Calu3 (cell line): ENCODE measurements around the gene IQCK. TPM values are rescaled to one million over a fixed set of nuclear protein-coding genes. Genes with fewer than 3 reads are reported as not detected.

Source experiments
- BruUV-seq: library from RNA; stranded (reverse); fragments of 400-500 nt; replicated peaks from 2 replicates; lab custom pipeline; 2021; lab: Mats Ljungman, UMichigan
- CTCF ChIA-PET: fragments of 300-600 bp; sonication (Branson Sonifier 250); formaldehyde crosslinking; loops from one replicate; lab custom pipeline; 2022; ENCODE audit warnings: antibody characterized with exemption; lab: Charles Lee
- DNase-seq: peaks from one replicate; pipeline ENCODE4 v3.0.0; 2022
- H3K27ac Mint-ChIP-seq: one replicate; pipeline ENCODE4 v1.8.0; 2022; ENCODE audit warnings: mixed read lengths; ENCODE audit not compliant: unreplicated experiment
- H3K27me3 Mint-ChIP-seq: one replicate; pipeline ENCODE4 v1.8.0; 2022; ENCODE audit warnings: mixed read lengths; ENCODE audit not compliant: unreplicated experiment
- H3K36me3 Mint-ChIP-seq: one replicate; pipeline ENCODE4 v1.8.0; 2022; ENCODE audit warnings: mild to moderate bottlenecking, moderate library complexity, mixed read lengths; ENCODE audit not compliant: insufficient read depth, unreplicated experiment
- H3K4me1 Mint-ChIP-seq: one replicate; pipeline ENCODE4 v1.8.0; 2022; ENCODE audit warnings: mild to moderate bottlenecking, low read depth, mixed read lengths; ENCODE audit not compliant: unreplicated experiment
- H3K4me3 Mint-ChIP-seq: one replicate; pipeline ENCODE4 v1.8.0; 2022; ENCODE audit warnings: mild to moderate bottlenecking, low read depth, moderate library complexity, mixed read lengths; ENCODE audit not compliant: unreplicated experiment
- H3K9me3 Mint-ChIP-seq: one replicate; pipeline ENCODE4 v1.8.0; 2022; ENCODE audit warnings: low read depth, mixed read lengths; ENCODE audit not compliant: unreplicated experiment
- intact Hi-C: fragments of 100-400 bp; cut with micrococcal nuclease; formaldehyde crosslinking; loops from one replicate; pipeline ENCODE4 v1.10.0; 2022; ENCODE audit not compliant: unreplicated experiment
- total RNA-seq: library from RNA; stranded (reverse); gene quantifications from 2 replicates; pipeline ENCODE4 v1.2.3, GENCODE V29; 2022
- TF ChIP-seq, protein P1 (sequence below): fragments of 200-600 bp; IDR thresholded peaks from one replicate; pipeline ENCODE4 v1.8.0; 2022; ENCODE audit warnings: antibody characterized with exemption; ENCODE audit not compliant: unreplicated experiment

IQCK gene
- total RNA-seq, 1 experiment from 2014 or later = 42.5 TPM

DNA sequence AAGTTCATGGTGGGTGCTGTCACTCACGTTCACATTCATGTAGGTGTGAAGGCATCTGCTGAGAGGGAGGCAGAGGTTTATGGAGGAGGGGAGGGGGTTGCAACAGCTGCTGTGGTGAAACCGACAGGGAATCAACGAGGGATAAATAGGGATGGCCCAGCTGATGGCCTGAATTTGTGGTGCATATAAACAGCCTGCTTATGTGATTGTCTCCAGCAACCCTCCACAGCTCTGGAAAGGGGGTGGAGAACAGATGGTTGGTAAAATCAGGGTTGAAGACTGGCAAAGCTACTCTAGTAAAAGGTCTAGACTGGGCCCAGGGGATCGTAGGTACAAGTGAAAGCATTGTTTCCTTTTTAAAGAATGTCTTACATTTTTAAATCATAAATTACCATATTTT, 53.7 kb downstream of the IQCK start:
- H3K9me3 Mint-ChIP-seq = peaks cover 10% of the 10 kb centered on the region
- no TSS peak for BruUV-seq
- no peak overlapping the region for H3K4me3 Mint-ChIP-seq
- CTCF ChIA-PET = interaction anchor here (0.6 to 1.0 kb wide), 4 partner anchors 25 to 188 kb away, joined by 3 to 5 read pairs (median 3); no protein-coding TSS in a partner anchor
- no peak for DNase-seq
- H3K27me3 Mint-ChIP-seq = no peaks in the 10 kb centered on the region
- no peak overlapping the region for H3K27ac Mint-ChIP-seq
- intact Hi-C loops = no loop called here
- TF ChIP-seq, protein P1, sequence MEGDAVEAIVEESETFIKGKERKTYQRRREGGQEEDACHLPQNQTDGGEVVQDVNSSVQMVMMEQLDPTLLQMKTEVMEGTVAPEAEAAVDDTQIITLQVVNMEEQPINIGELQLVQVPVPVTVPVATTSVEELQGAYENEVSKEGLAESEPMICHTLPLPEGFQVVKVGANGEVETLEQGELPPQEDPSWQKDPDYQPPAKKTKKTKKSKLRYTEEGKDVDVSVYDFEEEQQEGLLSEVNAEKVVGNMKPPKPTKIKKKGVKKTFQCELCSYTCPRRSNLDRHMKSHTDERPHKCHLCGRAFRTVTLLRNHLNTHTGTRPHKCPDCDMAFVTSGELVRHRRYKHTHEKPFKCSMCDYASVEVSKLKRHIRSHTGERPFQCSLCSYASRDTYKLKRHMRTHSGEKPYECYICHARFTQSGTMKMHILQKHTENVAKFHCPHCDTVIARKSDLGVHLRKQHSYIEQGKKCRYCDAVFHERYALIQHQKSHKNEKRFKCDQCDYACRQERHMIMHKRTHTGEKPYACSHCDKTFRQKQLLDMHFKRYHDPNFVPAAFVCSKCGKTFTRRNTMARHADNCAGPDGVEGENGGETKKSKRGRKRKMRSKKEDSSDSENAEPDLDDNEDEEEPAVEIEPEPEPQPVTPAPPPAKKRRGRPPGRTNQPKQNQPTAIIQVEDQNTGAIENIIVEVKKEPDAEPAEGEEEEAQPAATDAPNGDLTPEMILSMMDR = no peak
- H3K36me3 Mint-ChIP-seq = peaks cover 11% of the 10 kb centered on the region
- H3K4me1 Mint-ChIP-seq = peaks cover 8% of the 10 kb centered on the region

DNA sequence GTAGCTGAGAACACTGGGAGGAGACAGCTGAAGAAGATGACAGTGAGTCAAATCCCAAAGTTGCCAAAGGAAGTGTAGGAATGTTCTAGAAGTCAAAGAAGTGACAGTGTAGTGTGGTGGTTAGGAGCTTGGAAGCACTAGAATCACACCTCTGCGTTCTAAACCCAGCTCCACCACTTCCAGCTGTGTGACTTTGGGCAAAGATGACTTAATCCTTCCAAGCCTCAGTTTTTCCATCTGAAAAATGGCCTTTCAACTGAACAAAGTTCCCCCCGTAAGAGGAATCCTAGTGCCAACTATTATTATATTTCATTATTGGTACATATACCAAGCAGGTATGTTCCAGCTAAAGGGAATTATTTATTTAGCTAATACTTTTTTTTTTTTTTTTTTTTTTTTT, 56.0 kb downstream of the IQCK start:
- no peak for DNase-seq
- Mint-ChIP-seq H3K4me1 (no peaks in the 10 kb centered on the region), H3K36me3 (peaks cover 7% of the 10 kb centered on the region), H3K9me3 (peaks cover 7% of the 10 kb centered on the region), H3K27me3 (no peaks in the 10 kb centered on the region), H3K27ac (no peak overlapping the region), H3K4me3 (no peak overlapping the region)
- intact Hi-C loops = no loop called here
- TF ChIP-seq, protein P1 = no peak
- CTCF ChIA-PET = interaction anchor here (0.6 kb wide), 1 partner anchor 668 kb away, joined by 3 read pairs; no protein-coding TSS in a partner anchor
- no TSS peak for BruUV-seq

DNA sequence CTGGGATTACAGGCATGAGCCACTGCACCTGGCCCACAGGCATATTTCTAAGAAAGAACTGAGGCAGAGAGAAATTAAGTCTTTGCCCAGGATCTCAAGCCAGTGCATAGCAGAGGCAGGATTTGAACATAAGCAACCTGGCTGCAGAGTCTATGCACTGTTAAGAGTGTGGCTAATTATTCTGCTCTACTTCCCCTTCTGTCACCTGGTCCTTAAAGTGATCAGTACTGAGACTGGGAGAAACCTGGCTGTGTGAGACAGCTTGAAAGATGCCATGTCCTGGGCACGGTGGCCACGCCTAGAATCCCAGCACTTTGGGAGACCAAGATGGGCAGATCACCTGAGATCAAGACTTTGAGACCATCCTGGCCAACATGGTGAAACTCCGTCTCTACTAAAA, 58.1 kb downstream of the IQCK start:
- Mint-ChIP-seq H3K27ac (no peak overlapping the region), H3K27me3 (no peaks in the 10 kb centered on the region), H3K4me1 (no peaks in the 10 kb centered on the region), H3K9me3 (no peaks in the 10 kb centered on the region), H3K4me3 (no peak overlapping the region), H3K36me3 (no peaks in the 10 kb centered on the region)
- TF ChIP-seq, protein P1 = no peak
- CTCF ChIA-PET = no interaction called here
- intact Hi-C loops = no loop called here
- no TSS peak for BruUV-seq
- DNase-seq = no peak

DNA sequence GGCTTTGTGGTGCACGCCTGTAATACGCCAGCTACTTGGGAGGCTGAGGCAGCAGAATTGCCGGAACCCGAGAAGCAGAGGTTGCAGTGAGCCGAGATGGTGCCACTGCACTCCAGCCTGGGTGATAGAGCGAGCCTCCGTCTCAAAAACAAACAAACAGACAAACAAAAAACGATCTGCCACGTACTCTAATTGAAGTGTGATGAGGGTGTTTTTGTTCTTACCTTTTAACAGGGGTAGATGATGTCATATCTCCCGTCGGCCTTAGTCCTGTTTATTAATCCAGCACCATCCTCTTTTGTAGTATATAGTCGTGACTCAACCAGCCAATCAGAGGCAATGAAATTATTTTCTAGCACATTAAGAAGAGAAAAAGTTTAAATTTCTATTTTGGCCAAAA, 58.5 kb downstream of the IQCK start:
- CTCF ChIA-PET = no interaction called here
- intact Hi-C loops = no loop called here

More for the DNA sequence above, 58.5 kb downstream of the IQCK start:
- no peak overlapping the region for H3K27ac Mint-ChIP-seq
- no peaks in the 10 kb centered on the region for H3K4me1 Mint-ChIP-seq
- no peaks in the 10 kb centered on the region for H3K27me3 Mint-ChIP-seq
- DNase-seq = no peak
- no TSS peak for BruUV-seq
- no peaks in the 10 kb centered on the region for H3K9me3 Mint-ChIP-seq
- H3K36me3 Mint-ChIP-seq = no peaks in the 10 kb centered on the region
- H3K4me3 Mint-ChIP-seq = no peak overlapping the region
- TF ChIP-seq, protein P1 = no peak
